ENCODE results near the gene MARCKS.
A peak's percentile ranks its signal among the peaks of the same experiment; 100 is the strongest.
"Not testable (repeated sequence)": the region's sequence is repeated elsewhere in the genome, so short reads cannot be mapped to it uniquely, and the experiment has no call there.

MARCKS gene

DNA sequence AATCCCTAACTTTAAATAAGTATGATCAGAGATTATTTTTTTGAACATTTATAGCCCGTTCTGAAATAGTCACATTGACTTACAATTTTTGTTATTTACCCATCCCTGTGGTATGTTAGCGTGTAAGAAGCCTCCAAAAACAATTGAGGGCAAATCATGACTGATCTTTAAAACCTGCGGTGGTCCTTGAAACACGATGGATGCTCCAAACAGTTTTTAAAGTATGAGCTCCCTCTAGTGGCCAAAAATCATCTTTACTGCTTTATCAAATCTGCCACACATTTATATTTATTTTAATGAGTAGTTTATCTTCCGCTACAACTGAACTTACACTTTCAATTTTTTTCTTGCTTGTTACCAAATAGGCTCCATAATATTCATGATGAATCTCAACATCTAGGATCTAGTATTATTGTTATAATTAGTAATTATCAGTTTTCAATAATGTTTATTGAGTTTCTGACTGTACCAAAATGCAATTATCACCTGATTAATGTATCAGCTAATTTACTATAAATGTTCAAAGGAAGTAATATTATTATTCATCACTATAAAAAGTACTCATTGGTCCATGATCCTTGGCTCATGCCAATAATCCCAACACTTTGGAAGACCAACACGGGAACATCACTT is 52.2 kb downstream of the MARCKS start:
- Histone ChIP-seq H3K36me3 (ENCODE audit: control insufficient read depth in 2 of 2, insufficient read depth in 1 of 2, low read length in 2 of 2) (no peaks in the 10 kb centered on the region), H3K4me1 (ENCODE audit: control insufficient read depth, insufficient read depth, low read length) (no peaks in the 10 kb centered on the region), H3K4me3 (ENCODE audit: low read depth, low read length) (no peak overlapping the region), H3K9me3 (ENCODE audit: control insufficient read depth, insufficient read depth, low read depth, low read length) (no peaks in the 10 kb centered on the region), H3K27ac (ENCODE audit: extremely low read depth, low read depth, low read length) (no peak overlapping the region)
- TF ChIP-seq ZNF175 (tag by site-specific recombination; IDR thresholded peaks at IDR 0.05) (no peak), ZNF654 (tag by site-specific recombination; IDR thresholded peaks at IDR 0.05; ENCODE audit: low read depth) (peak; percentile 90)
- TF ChIP-seq, protein P1, sequence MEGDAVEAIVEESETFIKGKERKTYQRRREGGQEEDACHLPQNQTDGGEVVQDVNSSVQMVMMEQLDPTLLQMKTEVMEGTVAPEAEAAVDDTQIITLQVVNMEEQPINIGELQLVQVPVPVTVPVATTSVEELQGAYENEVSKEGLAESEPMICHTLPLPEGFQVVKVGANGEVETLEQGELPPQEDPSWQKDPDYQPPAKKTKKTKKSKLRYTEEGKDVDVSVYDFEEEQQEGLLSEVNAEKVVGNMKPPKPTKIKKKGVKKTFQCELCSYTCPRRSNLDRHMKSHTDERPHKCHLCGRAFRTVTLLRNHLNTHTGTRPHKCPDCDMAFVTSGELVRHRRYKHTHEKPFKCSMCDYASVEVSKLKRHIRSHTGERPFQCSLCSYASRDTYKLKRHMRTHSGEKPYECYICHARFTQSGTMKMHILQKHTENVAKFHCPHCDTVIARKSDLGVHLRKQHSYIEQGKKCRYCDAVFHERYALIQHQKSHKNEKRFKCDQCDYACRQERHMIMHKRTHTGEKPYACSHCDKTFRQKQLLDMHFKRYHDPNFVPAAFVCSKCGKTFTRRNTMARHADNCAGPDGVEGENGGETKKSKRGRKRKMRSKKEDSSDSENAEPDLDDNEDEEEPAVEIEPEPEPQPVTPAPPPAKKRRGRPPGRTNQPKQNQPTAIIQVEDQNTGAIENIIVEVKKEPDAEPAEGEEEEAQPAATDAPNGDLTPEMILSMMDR (tag by site-specific recombination; IDR thresholded peaks at IDR 0.05), result peak; percentile 16; the same call in 1 of the 2 replicates
- POLR2A ChIA-PET, result no interaction called here
- CTCF ChIA-PET, result interaction anchor here (0.5 to 3.3 kb wide), 33 partner anchors 9 to 1829 kb away, joined by 3 to 20 read pairs (median 3); no protein-coding TSS in a partner anchor

DNA sequence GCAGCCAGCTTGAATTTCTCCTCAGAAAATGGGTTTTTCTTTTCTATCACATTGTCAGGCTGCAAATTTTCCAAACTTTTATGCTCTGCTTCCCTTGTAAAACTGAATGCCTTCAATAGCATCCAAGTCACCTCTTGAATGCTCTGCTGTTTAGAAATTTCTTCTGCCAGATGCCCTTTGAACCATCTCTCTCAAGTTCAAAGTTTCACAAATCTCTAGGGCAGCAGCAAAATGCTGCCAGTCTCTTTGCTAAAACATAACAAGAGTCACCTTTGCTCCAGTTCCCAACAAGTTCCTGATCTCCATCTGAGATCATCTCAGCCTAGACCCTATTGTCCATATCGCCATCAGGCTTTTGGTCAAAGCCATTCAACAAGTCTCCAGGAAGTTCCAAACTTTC is 53.1 kb downstream of the MARCKS start:
- H3K27ac ChIP-seq (ENCODE audit: extremely low read depth, low read depth, low read length); POLR2A ChIA-PET; H3K9me3 ChIP-seq (ENCODE audit: control insufficient read depth, insufficient read depth, low read depth, low read length); H3K36me3 ChIP-seq (ENCODE audit: control insufficient read depth in 2 of 2, insufficient read depth in 1 of 2, low read length in 2 of 2); H3K4me1 ChIP-seq (ENCODE audit: control insufficient read depth, insufficient read depth, low read length); H3K4me3 ChIP-seq (ENCODE audit: low read depth, low read length): not testable (repeated sequence)
- CTCF ChIA-PET, result interaction anchor here (0.7 to 3.3 kb wide), 13 partner anchors 20 to 1532 kb away, joined by 3 to 20 read pairs (median 4); no protein-coding TSS in a partner anchor
